Measurements from ENCODE around the gene NDUFB2.

Gene NDUFB2

GRCh38 chr7:140686921-140687320 is 9.6 kb upstream of the NDUFB2 start:
- Histone ChIP-seq H3K9me3 (ENCODE audit: insufficient read depth, low read depth, low read length) (no peaks in the 10 kb centered on the region), H3K9me2 (replicated peaks; ENCODE audit: low read depth, low read length) (no peaks in the 10 kb centered on the region), H3K4me3 (ENCODE audit: low read length, poor library complexity, severe bottlenecking) (no peak overlapping the region), H4K20me1 (ENCODE audit: insufficient read depth, low read length, poor library complexity, severe bottlenecking) (no peaks in the 10 kb centered on the region), H3K4me1 (ENCODE audit: insufficient read depth, low read length, poor library complexity, severe bottlenecking) (no peaks in the 10 kb centered on the region), H3K9ac (ENCODE audit: low read depth, low read length, poor library complexity, severe bottlenecking) (no peak overlapping the region), H3K79me2 (ENCODE audit: insufficient read depth, low read length) (no peaks in the 10 kb centered on the region), H3K36me3 (ENCODE audit: insufficient read depth, low read length) (peaks cover 15% of the 10 kb centered on the region; the same call in 1 of the 2 replicates), H3F3A (ENCODE audit: low read depth) (no peaks in the 10 kb centered on the region), H3K4me2 (ENCODE audit: low read depth, low read length, poor library complexity, severe bottlenecking) (no peak overlapping the region), H2AFZ (ENCODE audit: low read length) (no peak overlapping the region), H3K27me3 (ENCODE audit: insufficient read depth, low read length, poor library complexity, severe bottlenecking) (no peaks in the 10 kb centered on the region)
- TF ChIP-seq EZH2phosphoT487 (IDR thresholded peaks at IDR 0.05; ENCODE audit: borderline replicate concordance) (no peak), CTCF (conservative IDR thresholded peaks at IDR 0.05; ENCODE audit: low read length) (no peak)

GRCh38 chr7:140688341-140688740 is 8.2 kb upstream of the NDUFB2 start:
- no peaks in the 10 kb centered on the region for H3F3A ChIP-seq (ENCODE audit: low read depth)
- H3K4me3 ChIP-seq (ENCODE audit: low read length, poor library complexity, severe bottlenecking) = no peak overlapping the region
- TF ChIP-seq CTCF (conservative IDR thresholded peaks at IDR 0.05; ENCODE audit: low read length) (no peak), EZH2phosphoT487 (IDR thresholded peaks at IDR 0.05; ENCODE audit: borderline replicate concordance) (no peak)
- H3K36me3 ChIP-seq (ENCODE audit: insufficient read depth, low read length) = peaks cover 24% of the 10 kb centered on the region; the same call in 1 of the 2 replicates
- H3K4me1 ChIP-seq (ENCODE audit: insufficient read depth, low read length, poor library complexity, severe bottlenecking) = no peaks in the 10 kb centered on the region
- H3K9me2 ChIP-seq (replicated peaks; ENCODE audit: low read depth, low read length) = no peaks in the 10 kb centered on the region
- H3K4me2 ChIP-seq (ENCODE audit: low read depth, low read length, poor library complexity, severe bottlenecking) = no peak overlapping the region
- no peaks in the 10 kb centered on the region for H3K27me3 ChIP-seq (ENCODE audit: insufficient read depth, low read length, poor library complexity, severe bottlenecking)
- H2AFZ ChIP-seq (ENCODE audit: low read length) = no peak overlapping the region
- no peaks in the 10 kb centered on the region for H3K9me3 ChIP-seq (ENCODE audit: insufficient read depth, low read depth, low read length)
- no peaks in the 10 kb centered on the region for H4K20me1 ChIP-seq (ENCODE audit: insufficient read depth, low read length, poor library complexity, severe bottlenecking)
- H3K79me2 ChIP-seq (ENCODE audit: insufficient read depth, low read length) = no peaks in the 10 kb centered on the region
- no peak overlapping the region for H3K9ac ChIP-seq (ENCODE audit: low read depth, low read length, poor library complexity, severe bottlenecking)

GRCh38 chr7:140689199-140690152 is 7.0 kb upstream of the NDUFB2 start:
- no peak for TF ChIP-seq CTCF (conservative IDR thresholded peaks at IDR 0.05; ENCODE audit: low read length)
- TF ChIP-seq EZH2phosphoT487 (IDR thresholded peaks at IDR 0.05; ENCODE audit: borderline replicate concordance) = no peak
- no peaks in the 10 kb centered on the region for H3K4me1 ChIP-seq (ENCODE audit: insufficient read depth, low read length, poor library complexity, severe bottlenecking)
- no peak overlapping the region for H3K4me3 ChIP-seq (ENCODE audit: low read length, poor library complexity, severe bottlenecking)
- H3K9me2 ChIP-seq (replicated peaks; ENCODE audit: low read depth, low read length) = no peaks in the 10 kb centered on the region
- H3F3A ChIP-seq (ENCODE audit: low read depth) = no peaks in the 10 kb centered on the region
- peaks cover 23% of the 10 kb centered on the region; the same call in 1 of the 2 replicates for H3K36me3 ChIP-seq (ENCODE audit: insufficient read depth, low read length)
- no peak overlapping the region for H3K4me2 ChIP-seq (ENCODE audit: low read depth, low read length, poor library complexity, severe bottlenecking)
- no peak overlapping the region for H3K9ac ChIP-seq (ENCODE audit: low read depth, low read length, poor library complexity, severe bottlenecking)
- H2AFZ ChIP-seq (ENCODE audit: low read length) = no peak overlapping the region
- no peaks in the 10 kb centered on the region for H3K9me3 ChIP-seq (ENCODE audit: insufficient read depth, low read depth, low read length)
- H3K79me2 ChIP-seq (ENCODE audit: insufficient read depth, low read length) = no peaks in the 10 kb centered on the region
- H3K27me3 ChIP-seq (ENCODE audit: insufficient read depth, low read length, poor library complexity, severe bottlenecking) = no peaks in the 10 kb centered on the region
- no peaks in the 10 kb centered on the region for H4K20me1 ChIP-seq (ENCODE audit: insufficient read depth, low read length, poor library complexity, severe bottlenecking)
